CD4-positive, alpha-beta T cell (primary cell): ENCODE measurements around the gene AFG3L2. TPM values are rescaled to one million over a fixed set of nuclear protein-coding genes. Genes with fewer than 3 reads are reported as not detected.

Experiments
- ATAC-seq: fragments of 200-7000 bp; cut with Tn5 transposase; one replicate; pipeline ENCODE4 v1.10.0; 2022; ENCODE audit warnings: mild to moderate bottlenecking; ENCODE audit not compliant: poor library complexity
- CTCF ChIA-PET: fragments of 350-600 bp; sonication (Branson Sonifier 250); formaldehyde crosslinking; loops from one replicate; lab custom pipeline; 2021; ENCODE audit warnings: antibody characterized with exemption, inconsistent platforms; lab: Charles Lee
- POLR2A ChIA-PET: fragments of 350-600 bp; sonication (Branson Sonifier 250); formaldehyde crosslinking; loops from one replicate; lab custom pipeline; 2021; ENCODE audit warnings: antibody characterized with exemption, inconsistent platforms; lab: Charles Lee
- DNase-seq, 14 experiments: peaks; one replicate each; pipeline ENCODE4 v3.0.0-alpha.2; 2013 to 2020; ENCODE audit warnings: mixed read lengths in 2 of 14
- H3K27ac ChIP-seq, 2 donors: one replicate each; pipeline versions ENCODE4 v1.5.1 to v1.7.0; 2013; ENCODE audit warnings: low read length in 2 of 2, low read depth in 1 of 2, mild to moderate bottlenecking in 1 of 2
- H3K27me3 ChIP-seq, 2 experiments: 1 replicate in 1 of 2; 2 replicates in 1 of 2; pipeline versions ENCODE4 v1.6.1 to v1.7.0; 2013; ENCODE audit warnings: low read length in 2 of 2, control low read depth in 1 of 2, mild to moderate bottlenecking in 1 of 2, moderate library complexity in 1 of 2; ENCODE audit not compliant: insufficient read depth in 2 of 2, control insufficient read depth in 1 of 2
- H3K36me3 ChIP-seq: one replicate; pipeline ENCODE4 v1.6.1; 2013; ENCODE audit warnings: low read length, control low read depth; ENCODE audit not compliant: insufficient read depth
- H3K4me1 ChIP-seq: one replicate; pipeline ENCODE4 v1.6.1; 2013; ENCODE audit warnings: low read length, control low read depth; ENCODE audit not compliant: insufficient read depth
- H3K4me3 ChIP-seq: one replicate; pipeline ENCODE4 v1.5.1; 2013; ENCODE audit warnings: mild to moderate bottlenecking, low read length, moderate library complexity
- H3K9me3 ChIP-seq, 2 experiments: 1 replicate in 1 of 2; 2 replicates in 1 of 2; pipeline versions ENCODE4 v1.6.1 to v1.7.0; 2013; ENCODE audit warnings: low read length in 2 of 2, mild to moderate bottlenecking in 2 of 2, control low read depth in 1 of 2, moderate library complexity in 1 of 2; ENCODE audit not compliant: control insufficient read depth in 1 of 2, insufficient read depth in 1 of 2
- H3K27ac Mint-ChIP-seq: one replicate; pipeline ENCODE4 v1.8.0; 2020; ENCODE audit warnings: mixed read lengths
- H3K27me3 Mint-ChIP-seq: one replicate; pipeline ENCODE4 v1.8.0; 2021; ENCODE audit warnings: mixed read lengths
- H3K36me3 Mint-ChIP-seq: one replicate; pipeline ENCODE4 v1.8.0; 2021; ENCODE audit warnings: low read depth, mixed read lengths
- H3K4me1 Mint-ChIP-seq: one replicate; pipeline ENCODE4 v1.8.0; 2021; ENCODE audit warnings: low read depth, mixed read lengths
- H3K4me3 Mint-ChIP-seq: one replicate; pipeline ENCODE4 v1.8.0; 2020; ENCODE audit warnings: mild to moderate bottlenecking, mixed read lengths
- H3K9me3 Mint-ChIP-seq: one replicate; pipeline ENCODE4 v1.8.0; 2020; ENCODE audit warnings: mixed read lengths
- CTCF ChIP-seq: fragments of 200-600 bp; IDR thresholded peaks from one replicate; pipeline ENCODE4 v1.8.0; 2022; ENCODE audit warnings: antibody characterized with exemption, mild to moderate bottlenecking
- intact Hi-C, 2 experiments: fragments of 100-400 bp; cut with DNase I in 1 of 2; cut with micrococcal nuclease in 1 of 2; formaldehyde crosslinking; loops; one replicate each; pipeline versions ENCODE4 v1.15.1 to v1.9.0; 2023 to 2025; cut with DNase I, micrococcal nuclease
- total RNA-seq, 174 experiments: library from RNA in 2 of 174; stranded (reverse) in 2 of 174; gene quantifications; one replicate each; pipeline ENCODE4 v1.2.3 and lab custom pipeline; 2021 to 2026

Gene AFG3L2
- total RNA-seq, 2 experiments from 2014 or later, result 40.4 to 46.8 TPM

DNA sequence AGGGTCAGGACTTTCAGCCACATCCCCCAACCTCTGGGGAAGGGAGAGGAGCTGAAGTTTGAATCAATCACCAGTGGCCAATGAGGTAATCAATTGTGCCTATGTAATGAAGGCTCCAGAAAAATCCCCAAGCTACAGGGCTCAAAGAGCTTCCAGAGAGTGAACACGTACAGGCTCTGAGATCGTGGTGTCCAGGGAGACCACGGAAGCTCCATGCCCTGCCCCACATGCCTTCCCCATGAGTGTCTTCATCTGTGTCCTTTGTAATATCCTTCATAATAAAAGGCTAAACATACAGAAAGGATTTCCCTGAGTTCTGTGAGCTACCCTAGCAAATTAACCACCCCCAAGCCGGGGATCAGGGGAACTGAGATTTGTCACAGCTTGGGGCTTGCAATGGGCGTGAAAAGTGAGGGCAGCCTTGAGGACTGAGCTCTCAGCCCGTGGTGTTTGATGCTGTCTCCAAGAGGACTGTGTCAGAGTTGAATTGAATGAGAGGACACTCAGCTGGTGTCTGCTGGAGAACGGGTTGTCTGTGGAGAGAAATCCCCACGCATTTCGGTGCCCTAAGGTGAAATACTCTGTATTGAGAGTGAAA, 94.5 kb downstream of the AFG3L2 start:
- ATAC-seq (no peak), DNase-seq (no peak)
- TF ChIP-seq CTCF, result no peak
- POLR2A ChIA-PET, result no interaction called here
- no peak overlapping the region for H3K27ac Mint-ChIP-seq
- CTCF ChIA-PET, result no interaction called here
- Histone ChIP-seq H3K9me3 (peaks cover 0 to 5% of the 10 kb centered on the region in 2 experiments), H3K27me3 (peaks cover 13 to 23% of the 10 kb centered on the region in 2 experiments), H3K36me3 (no peaks in the 10 kb centered on the region), H3K4me1 (no peaks in the 10 kb centered on the region), H3K4me3 (no peak overlapping the region), H3K27ac (no peak overlapping the region)
- no peaks in the 10 kb centered on the region for H3K9me3 Mint-ChIP-seq
- no peaks in the 10 kb centered on the region for H3K4me1 Mint-ChIP-seq
- H3K27me3 Mint-ChIP-seq, result peaks cover 21% of the 10 kb centered on the region
- intact Hi-C loops, result no loop called here
- H3K4me3 Mint-ChIP-seq, result no peak overlapping the region
- H3K36me3 Mint-ChIP-seq, result no peaks in the 10 kb centered on the region

DNA sequence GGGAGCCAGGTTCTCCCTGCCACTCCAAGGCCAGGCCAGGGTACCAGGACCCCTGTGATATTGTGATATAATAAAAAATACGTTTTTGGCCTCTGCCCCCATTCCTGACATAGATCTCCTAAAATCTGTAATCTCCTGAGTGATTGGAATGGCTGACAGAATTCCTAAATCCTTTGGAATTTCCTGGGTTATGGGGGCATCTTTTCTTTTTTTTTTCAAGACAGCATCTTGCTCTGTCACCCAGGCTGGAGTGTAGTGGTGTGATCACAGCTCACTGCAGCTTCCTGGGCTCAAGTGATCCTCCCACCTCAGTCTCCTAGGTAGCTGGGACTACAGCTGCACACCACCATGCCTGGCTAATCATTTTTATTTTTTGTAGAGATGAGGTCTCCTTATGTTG, 95.2 kb downstream of the AFG3L2 start:
- CTCF ChIA-PET, result no interaction called here
- Histone ChIP-seq H3K27ac (no peak overlapping the region), H3K4me3 (no peak overlapping the region), H3K36me3 (no peaks in the 10 kb centered on the region), H3K4me1 (no peaks in the 10 kb centered on the region), H3K9me3 (no peaks in the 10 kb centered on the region), H3K27me3 (peaks cover 7 to 17% of the 10 kb centered on the region in 2 experiments)
- no peak overlapping the region for H3K4me3 Mint-ChIP-seq
- no peak for DNase-seq
- no peaks in the 10 kb centered on the region for H3K9me3 Mint-ChIP-seq
- POLR2A ChIA-PET, result no interaction called here
- H3K27me3 Mint-ChIP-seq, result peaks cover 28% of the 10 kb centered on the region
- no peaks in the 10 kb centered on the region for H3K4me1 Mint-ChIP-seq
- TF ChIP-seq CTCF, result no peak
- H3K27ac Mint-ChIP-seq, result no peak overlapping the region
- no peaks in the 10 kb centered on the region for H3K36me3 Mint-ChIP-seq
- intact Hi-C loops, result no loop called here
- no peak for ATAC-seq

DNA sequence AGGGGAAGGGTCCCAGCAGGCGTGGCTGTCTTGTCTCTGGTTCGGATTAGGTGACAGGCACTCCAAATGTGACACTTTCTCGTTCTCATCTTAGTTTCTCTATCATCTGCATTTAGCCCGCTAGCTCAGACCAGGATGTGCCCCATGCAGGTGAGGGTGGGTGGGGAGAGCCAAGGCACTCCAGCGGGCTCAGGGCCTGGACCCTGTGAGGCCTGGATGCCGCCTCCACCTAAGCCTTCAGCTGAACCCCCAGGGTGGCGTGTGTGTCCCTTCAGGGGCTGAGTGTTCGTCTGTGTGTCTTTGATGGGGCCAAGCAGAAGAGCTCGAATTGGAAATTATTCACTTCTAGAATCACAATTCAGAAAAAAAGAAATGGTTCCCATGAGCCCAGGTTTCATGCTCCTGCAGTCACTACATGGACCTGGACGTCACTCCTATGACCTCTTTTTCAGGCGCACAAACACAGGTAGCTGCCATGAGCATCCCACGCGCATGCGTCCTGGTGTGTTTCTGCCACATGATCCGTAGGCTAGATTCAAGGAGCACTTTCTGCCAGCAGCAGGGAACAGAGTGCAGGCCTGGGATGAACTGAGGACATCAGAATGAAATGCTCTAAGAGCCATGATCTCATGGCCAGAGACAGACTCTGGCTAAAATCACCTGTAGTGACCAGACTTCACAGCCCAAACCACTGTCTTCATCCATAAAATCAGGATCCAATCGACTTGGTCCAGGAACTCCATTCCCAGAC, 97.1 kb downstream of the AFG3L2 start:
- no peak overlapping the region for H3K4me3 ChIP-seq
- no peaks in the 10 kb centered on the region for H3K9me3 Mint-ChIP-seq
- DNase-seq, result no peak
- no peak overlapping the region for H3K27ac Mint-ChIP-seq
- TF ChIP-seq CTCF, result no peak
- peaks cover 3 to 12% of the 10 kb centered on the region in 2 experiments for H3K27me3 ChIP-seq
- CTCF ChIA-PET, result interaction anchor here (1.7 kb wide), 1 partner anchor 8 kb away, joined by 3 read pairs; no protein-coding TSS in a partner anchor
- no peaks in the 10 kb centered on the region for H3K36me3 ChIP-seq
- H3K4me1 Mint-ChIP-seq, result no peaks in the 10 kb centered on the region
- H3K9me3 ChIP-seq, result no peaks in the 10 kb centered on the region
- intact Hi-C loops, result no loop called here
- H3K36me3 Mint-ChIP-seq, result no peaks in the 10 kb centered on the region
- no peak overlapping the region for H3K4me3 Mint-ChIP-seq
- POLR2A ChIA-PET, result no interaction called here
- ATAC-seq, result no peak
- peaks cover 25% of the 10 kb centered on the region for H3K27me3 Mint-ChIP-seq
- H3K27ac ChIP-seq, result no peak overlapping the region
- no peaks in the 10 kb centered on the region for H3K4me1 ChIP-seq

Other genes with a start within 250 kb of the AFG3L2 start
- gene CIDEA, start 122.9 kb downstream of the AFG3L2 start, total RNA-seq, result not detected
- gene TUBB6, start 69.0 kb downstream of the AFG3L2 start, total RNA-seq, result under 1 TPM; 0.88 to 0.98 TPM
- gene PRELID3A, start 30.7 kb upstream of the AFG3L2 start, total RNA-seq, result under 1 TPM in 1 of 2 experiments, not detected in 1; 0.22 TPM